ENCODE data around the gene BSDC1. TPM values are rescaled to one million over a fixed set of nuclear protein-coding genes. Genes with fewer than 3 reads are reported as not detected.

BSDC1 gene
- total and polyA plus RNA-seq, 2 of the 13 experiments (the other 11 are each of a cell fraction or from before 2014, with no cell fraction given), result 40.3 to 64.2 TPM

DNA sequence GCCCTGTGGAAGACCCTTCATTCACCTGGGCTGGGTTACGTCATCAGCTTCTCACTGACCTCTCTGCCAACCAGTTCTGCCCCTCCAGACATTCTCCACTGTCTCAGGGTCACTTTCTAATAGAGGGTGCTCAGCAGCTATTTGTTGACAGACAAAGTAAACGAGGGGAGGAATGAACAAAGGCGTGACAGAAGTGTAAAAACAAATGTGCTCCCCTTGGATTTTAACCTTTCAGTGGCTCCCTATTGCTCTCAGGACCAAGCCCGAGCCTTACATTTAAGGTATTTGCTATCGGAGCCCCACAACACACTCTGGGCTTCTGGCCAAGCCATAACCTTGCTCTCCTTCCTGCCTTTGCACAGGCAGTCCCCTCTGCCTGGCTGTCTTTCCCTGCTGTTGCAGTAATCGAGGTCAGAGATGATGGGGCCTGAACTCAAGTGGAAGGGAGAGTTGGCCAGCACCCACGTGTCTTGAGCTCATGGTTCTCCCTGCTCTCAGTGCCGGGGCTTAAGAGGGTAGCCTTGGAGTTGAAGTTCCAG is 48.9 kb downstream of the BSDC1 start (continued):
- TF ChIP-seq ZNF772 (CRISPR knock-in tag; IDR thresholded peaks at IDR 0.05), result no peak
- TF ChIP-seq BRCA1 (CRISPR knock-in tag; IDR thresholded peaks at IDR 0.05), result no peak
- 0 out of 2 replicates have a peak, but pooled peaks have one; percentile 49 for TF ChIP-seq ZNF264 (CRISPR knock-in tag; IDR thresholded peaks at IDR 0.05)
- no peak for TF ChIP-seq ZNF550 (CRISPR knock-in tag; IDR thresholded peaks at IDR 0.05; ENCODE audit: borderline replicate concordance)
- TF ChIP-seq, protein P1, sequence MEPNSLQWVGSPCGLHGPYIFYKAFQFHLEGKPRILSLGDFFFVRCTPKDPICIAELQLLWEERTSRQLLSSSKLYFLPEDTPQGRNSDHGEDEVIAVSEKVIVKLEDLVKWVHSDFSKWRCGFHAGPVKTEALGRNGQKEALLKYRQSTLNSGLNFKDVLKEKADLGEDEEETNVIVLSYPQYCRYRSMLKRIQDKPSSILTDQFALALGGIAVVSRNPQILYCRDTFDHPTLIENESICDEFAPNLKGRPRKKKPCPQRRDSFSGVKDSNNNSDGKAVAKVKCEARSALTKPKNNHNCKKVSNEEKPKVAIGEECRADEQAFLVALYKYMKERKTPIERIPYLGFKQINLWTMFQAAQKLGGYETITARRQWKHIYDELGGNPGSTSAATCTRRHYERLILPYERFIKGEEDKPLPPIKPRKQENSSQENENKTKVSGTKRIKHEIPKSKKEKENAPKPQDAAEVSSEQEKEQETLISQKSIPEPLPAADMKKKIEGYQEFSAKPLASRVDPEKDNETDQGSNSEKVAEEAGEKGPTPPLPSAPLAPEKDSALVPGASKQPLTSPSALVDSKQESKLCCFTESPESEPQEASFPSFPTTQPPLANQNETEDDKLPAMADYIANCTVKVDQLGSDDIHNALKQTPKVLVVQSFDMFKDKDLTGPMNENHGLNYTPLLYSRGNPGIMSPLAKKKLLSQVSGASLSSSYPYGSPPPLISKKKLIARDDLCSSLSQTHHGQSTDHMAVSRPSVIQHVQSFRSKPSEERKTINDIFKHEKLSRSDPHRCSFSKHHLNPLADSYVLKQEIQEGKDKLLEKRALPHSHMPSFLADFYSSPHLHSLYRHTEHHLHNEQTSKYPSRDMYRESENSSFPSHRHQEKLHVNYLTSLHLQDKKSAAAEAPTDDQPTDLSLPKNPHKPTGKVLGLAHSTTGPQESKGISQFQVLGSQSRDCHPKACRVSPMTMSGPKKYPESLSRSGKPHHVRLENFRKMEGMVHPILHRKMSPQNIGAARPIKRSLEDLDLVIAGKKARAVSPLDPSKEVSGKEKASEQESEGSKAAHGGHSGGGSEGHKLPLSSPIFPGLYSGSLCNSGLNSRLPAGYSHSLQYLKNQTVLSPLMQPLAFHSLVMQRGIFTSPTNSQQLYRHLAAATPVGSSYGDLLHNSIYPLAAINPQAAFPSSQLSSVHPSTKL (CRISPR knock-in tag; IDR thresholded peaks at IDR 0.05), result peak; percentile 44; the same call in 1 of the 2 replicates
- no peak for TF ChIP-seq NFRKB (IDR thresholded peaks at IDR 0.05)
- TF ChIP-seq SMYD3 (CRISPR knock-in tag; IDR thresholded peaks at IDR 0.05), result peak; percentile 47; the same call in 1 of the 2 replicates
- 0 out of 2 replicates have a peak, but pooled peaks have one; percentile 4 for TF ChIP-seq SMC3 (IDR thresholded peaks at IDR 0.05; ENCODE audit: low read length)
- TF ChIP-seq HNRNPH1 (optimal IDR thresholded peaks at IDR 0.05; ENCODE audit: low read depth, low read length), result no peak
- TF ChIP-seq NR2F6 (IDR thresholded peaks at IDR 0.05), result no peak; the same call in 1 of the 2 replicates
- 0 out of 2 replicates have a peak, but pooled peaks have one; percentile 51 for TF ChIP-seq NR2F6 (CRISPR knock-in tag; IDR thresholded peaks at IDR 0.05)
- TF ChIP-seq ZBTB21 (CRISPR knock-in tag; IDR thresholded peaks at IDR 0.05), result no peak
- TF ChIP-seq SNAI1 (CRISPR knock-in tag; IDR thresholded peaks at IDR 0.05; ENCODE audit: borderline replicate concordance), result no peak
- TF ChIP-seq ZNF207 (IDR thresholded peaks at IDR 0.05; ENCODE audit: borderline replicate concordance), result no peak
- TF ChIP-seq NR2F1 (CRISPR knock-in tag; IDR thresholded peaks at IDR 0.05), result 0 out of 4 replicates have a peak, but pooled peaks of 1 of the 2 experiments have one; percentile 17
- no peak for TF ChIP-seq ZNF563 (CRISPR knock-in tag; IDR thresholded peaks at IDR 0.05)
- no peak for TF ChIP-seq PAF1 (CRISPR knock-in tag; IDR thresholded peaks at IDR 0.05)
- TF ChIP-seq ZNF468 (CRISPR knock-in tag; IDR thresholded peaks at IDR 0.05), result no peak
- no peak for TF ChIP-seq ZBTB1 (CRISPR knock-in tag; IDR thresholded peaks at IDR 0.05; ENCODE audit: borderline replicate concordance)
- TF ChIP-seq, protein P2, sequence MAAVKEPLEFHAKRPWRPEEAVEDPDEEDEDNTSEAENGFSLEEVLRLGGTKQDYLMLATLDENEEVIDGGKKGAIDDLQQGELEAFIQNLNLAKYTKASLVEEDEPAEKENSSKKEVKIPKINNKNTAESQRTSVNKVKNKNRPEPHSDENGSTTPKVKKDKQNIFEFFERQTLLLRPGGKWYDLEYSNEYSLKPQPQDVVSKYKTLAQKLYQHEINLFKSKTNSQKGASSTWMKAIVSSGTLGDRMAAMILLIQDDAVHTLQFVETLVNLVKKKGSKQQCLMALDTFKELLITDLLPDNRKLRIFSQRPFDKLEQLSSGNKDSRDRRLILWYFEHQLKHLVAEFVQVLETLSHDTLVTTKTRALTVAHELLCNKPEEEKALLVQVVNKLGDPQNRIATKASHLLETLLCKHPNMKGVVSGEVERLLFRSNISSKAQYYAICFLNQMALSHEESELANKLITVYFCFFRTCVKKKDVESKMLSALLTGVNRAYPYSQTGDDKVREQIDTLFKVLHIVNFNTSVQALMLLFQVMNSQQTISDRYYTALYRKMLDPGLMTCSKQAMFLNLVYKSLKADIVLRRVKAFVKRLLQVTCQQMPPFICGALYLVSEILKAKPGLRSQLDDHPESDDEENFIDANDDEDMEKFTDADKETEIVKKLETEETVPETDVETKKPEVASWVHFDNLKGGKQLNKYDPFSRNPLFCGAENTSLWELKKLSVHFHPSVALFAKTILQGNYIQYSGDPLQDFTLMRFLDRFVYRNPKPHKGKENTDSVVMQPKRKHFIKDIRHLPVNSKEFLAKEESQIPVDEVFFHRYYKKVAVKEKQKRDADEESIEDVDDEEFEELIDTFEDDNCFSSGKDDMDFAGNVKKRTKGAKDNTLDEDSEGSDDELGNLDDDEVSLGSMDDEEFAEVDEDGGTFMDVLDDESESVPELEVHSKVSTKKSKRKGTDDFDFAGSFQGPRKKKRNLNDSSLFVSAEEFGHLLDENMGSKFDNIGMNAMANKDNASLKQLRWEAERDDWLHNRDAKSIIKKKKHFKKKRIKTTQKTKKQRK (IDR thresholded peaks at IDR 0.05; ENCODE audit: low read length), result no peak
- no peak for TF ChIP-seq IKZF4 (CRISPR knock-in tag; IDR thresholded peaks at IDR 0.05; ENCODE audit: borderline replicate concordance, low read depth, not compliant biosample characterization)
- no peak for TF ChIP-seq ZNF335 (CRISPR knock-in tag; IDR thresholded peaks at IDR 0.05)
- TF ChIP-seq, protein P3, sequence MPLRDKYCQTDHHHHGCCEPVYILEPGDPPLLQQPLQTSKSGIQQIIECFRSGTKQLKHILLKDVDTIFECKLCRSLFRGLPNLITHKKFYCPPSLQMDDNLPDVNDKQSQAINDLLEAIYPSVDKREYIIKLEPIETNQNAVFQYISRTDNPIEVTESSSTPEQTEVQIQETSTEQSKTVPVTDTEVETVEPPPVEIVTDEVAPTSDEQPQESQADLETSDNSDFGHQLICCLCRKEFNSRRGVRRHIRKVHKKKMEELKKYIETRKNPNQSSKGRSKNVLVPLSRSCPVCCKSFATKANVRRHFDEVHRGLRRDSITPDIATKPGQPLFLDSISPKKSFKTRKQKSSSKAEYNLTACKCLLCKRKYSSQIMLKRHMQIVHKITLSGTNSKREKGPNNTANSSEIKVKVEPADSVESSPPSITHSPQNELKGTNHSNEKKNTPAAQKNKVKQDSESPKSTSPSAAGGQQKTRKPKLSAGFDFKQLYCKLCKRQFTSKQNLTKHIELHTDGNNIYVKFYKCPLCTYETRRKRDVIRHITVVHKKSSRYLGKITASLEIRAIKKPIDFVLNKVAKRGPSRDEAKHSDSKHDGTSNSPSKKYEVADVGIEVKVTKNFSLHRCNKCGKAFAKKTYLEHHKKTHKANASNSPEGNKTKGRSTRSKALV (CRISPR knock-in tag; IDR thresholded peaks at IDR 0.05), result no peak

Data from HepG2 (cell line).